ENCODE data around the gene MPIG6B. TPM values are rescaled to one million over a fixed set of nuclear protein-coding genes. Genes with fewer than 3 reads are reported as not detected.

Gene MPIG6B
- total RNA-seq (2022; extraction: Qiagen RNA extraction; ENCODE audit: low read depth) = not detected in 5 replicates

GRCh38 chr6:31723245-31723979, at the start of gene MPIG6B:
TSS of gene MPIG6B (plus strand) at chr6:31723373. CDS start at chr6:31723384, 11 bp downstream.

DNA sequence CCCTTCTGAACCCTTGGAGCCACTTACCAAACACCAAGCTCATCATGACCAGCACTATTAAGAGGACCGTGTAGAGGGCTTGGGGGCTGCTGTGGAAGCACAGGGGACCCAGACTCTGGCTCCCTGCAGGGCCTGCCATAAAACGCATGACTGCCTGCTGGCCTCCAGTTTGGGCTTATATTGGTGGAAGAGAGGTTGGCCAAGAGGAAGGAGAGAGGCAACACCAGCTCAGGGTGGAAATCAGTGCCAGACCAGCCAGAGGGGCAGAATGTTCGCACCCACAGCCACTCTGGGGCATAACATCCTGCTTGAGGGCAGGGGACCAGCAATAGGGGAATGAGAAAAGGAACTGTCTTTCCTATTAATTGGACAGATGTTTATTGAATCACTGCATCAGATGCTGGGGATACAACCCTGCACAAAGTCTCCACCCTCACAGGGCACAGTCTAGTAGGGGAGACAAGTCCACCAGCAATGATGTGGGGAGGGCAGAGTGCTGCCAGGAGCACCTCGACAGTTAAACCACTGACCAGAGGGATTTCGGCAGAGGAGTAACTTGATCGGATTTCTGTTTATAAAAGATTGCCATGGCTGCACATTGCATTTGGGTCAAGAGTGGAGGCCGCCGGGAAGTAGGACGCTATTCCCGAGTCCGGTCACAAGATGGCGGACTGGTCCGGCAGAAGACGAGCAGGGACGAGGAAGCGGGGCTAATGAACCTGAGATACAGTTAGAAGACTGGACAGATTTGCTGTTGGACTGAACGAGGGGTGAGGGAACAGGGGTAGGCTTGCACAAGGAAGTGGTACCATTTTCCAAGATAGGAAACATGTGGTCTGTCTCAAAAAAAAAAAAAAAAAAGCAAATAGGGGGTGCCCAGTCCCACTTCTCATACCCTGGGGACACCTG, 42.7 kb upstream of the MPIG6B start, which contains the start of gene LY6G5C:
LY6G5C (minus strand) TSS at position 842 of the 909 bp plus-strand sequence; CDS start at position 148, 694 bp downstream.

GRCh38 chr6:31702819-31703716, 20.1 kb upstream of the MPIG6B start, which contains the start of gene ABHD16A:
TSS of gene ABHD16A (minus strand) at chr6:31703324. CDS start at chr6:31703281, 43 bp downstream.

GRCh38 chr6:31706599-31706998, 16.6 kb upstream of the MPIG6B start, which contains the start of gene LY6G6F:
TSS of gene LY6G6F (plus strand) at chr6:31706866. CDS start at chr6:31706907, 41 bp downstream.

GRCh38 chr6:31715022-31715958, 7.9 kb upstream of the MPIG6B start, which contains the start of gene LY6G6D:
TSS of gene LY6G6D (plus strand) at chr6:31715348. CDS start at chr6:31715356, 8 bp downstream.

GRCh38 chr6:31721351-31722020, 1.7 kb upstream of the MPIG6B start, which contains the start of gene LY6G6C:
TSS of gene LY6G6C (minus strand) at chr6:31721746. CDS start at chr6:31721679, 67 bp downstream.

DNA sequence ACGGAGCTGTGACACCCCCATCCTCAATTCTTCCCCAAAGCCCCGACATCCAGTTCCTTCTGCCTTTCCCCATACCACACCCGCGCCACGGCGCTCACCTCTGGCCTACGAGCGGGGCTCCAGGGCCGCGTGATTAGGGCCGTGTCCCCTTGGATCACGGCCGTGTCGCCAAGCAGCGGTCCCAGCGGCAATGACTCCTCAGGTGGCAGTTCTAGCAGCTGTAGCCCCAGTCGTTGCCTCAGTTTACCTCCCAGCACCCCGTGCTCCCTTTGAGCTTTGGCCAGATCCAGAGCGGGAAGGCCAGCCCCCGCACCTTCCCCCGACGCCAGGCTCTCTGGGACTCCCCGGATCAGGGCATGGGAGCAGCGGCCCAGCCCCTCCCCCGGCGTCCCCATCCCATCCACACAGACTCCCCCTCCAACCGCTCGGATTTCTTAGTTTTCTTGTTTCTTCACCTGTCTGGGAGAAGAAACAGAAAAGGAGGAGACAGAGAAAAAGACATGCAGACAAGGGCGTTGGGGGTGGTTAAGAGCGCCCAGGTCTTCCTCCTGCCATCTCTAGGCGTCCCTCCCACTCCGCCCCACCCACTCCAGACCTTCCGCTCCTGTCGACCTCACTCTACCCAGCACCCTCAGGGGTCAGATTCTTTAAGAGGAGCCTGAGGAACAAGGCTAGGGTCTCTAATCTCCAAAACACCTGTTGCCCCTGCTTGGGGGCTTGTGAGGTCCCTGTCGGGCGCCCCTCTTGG, 5.8 kb downstream of the MPIG6B start, which contains the start of gene DDAH2:
DDAH2 (minus strand) TSS at position 533 of the 748 bp plus-strand sequence; CDS start at position 395, 138 bp downstream.

GRCh38 chr6:31736021-31736767, 13.0 kb downstream of the MPIG6B start, which contains the start of gene CLIC1:
TSS of gene CLIC1 (minus strand) at chr6:31736530. CDS start at chr6:31736300, 230 bp downstream.

DNA sequence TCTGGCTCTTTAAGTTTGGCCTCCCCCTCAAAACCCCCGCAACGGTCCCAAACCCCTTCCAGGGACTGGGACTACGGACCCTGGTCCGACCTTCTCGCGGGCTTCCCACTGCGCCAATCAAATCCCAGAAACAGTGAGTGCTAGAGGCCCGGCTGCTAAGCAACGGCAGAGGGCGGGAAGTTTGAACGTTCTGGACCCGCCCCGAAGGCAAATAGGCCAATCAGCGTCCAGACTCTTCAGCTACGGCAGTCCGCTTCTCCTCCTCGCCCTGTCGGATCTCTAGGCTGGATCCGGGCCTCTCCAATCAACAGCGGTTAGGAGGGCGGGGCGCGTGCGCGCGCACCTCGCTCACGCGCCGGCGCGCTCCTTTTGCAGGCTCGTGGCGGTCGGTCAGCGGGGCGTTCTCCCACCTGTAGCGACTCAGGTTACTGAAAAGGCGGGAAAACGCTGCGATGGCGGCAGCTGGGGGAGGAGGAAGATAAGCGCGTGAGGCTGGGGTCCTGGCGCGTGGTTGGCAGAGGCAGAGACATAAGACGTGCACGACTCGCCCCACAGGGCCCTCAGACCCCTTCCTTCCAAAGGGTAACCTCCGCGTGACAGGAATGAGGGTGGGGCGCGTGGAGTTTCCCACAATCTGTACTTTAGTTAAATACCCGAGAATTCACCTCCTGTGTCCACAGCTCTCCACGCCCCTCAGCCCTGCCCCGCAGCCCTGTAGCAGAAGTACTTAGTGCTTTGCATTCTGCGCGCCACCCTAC, 16.6 kb downstream of the MPIG6B start, which contains the start of gene MSH5:
MSH5 (plus strand) TSS at position 367 of the 758 bp plus-strand sequence. CDS start 462 bp downstream, outside the sequence.

DNA sequence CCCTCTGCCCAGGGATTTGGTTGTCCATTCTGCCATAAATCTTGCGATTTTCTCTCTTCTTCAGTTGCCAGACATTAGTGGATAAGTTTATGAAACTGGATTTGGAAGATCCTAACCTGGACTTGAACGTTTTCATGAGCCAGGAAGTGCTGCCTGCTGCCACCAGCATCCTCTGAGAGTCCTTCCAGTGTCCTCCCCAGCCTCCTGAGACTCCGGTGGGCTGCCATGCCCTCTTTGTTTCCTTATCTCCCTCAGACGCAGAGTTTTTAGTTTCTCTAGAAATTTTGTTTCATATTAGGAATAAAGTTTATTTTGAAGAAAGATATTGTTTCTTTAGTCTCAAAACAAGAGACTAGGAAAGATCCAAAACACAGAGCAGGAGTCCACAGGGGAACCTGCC, 39.2 kb downstream of the MPIG6B start, which contains the start of gene SAPCD1:
SAPCD1 (plus strand) TSS at position 301 of the 400 bp plus-strand sequence. CDS start 399 bp downstream, outside the sequence.

Other genes starting within 250 kb of the MPIG6B start
- gene MICB, start 225.2 kb upstream of the MPIG6B start, total RNA-seq (2022; extraction: Qiagen RNA extraction; ENCODE audit: low read depth) = 7.6 to 9.0 TPM (median 8.6 TPM) in 5 replicates
- gene MCCD1, start 194.4 kb upstream of the MPIG6B start, total RNA-seq (2022; extraction: Qiagen RNA extraction; ENCODE audit: low read depth) = not detected in 5 replicates
- gene DDX39B, start 181.4 kb upstream of the MPIG6B start, total RNA-seq (2022; extraction: Qiagen RNA extraction; ENCODE audit: low read depth) = 352 to 407 TPM (median 386 TPM) in 5 replicates
- gene ATP6V1G2, start 176.8 kb upstream of the MPIG6B start, total RNA-seq (2022; extraction: Qiagen RNA extraction; ENCODE audit: low read depth) = 0.40 to 0.77 TPM (median 0.64 TPM) in 5 replicates
- 9.6 to 12.9 TPM (median 11.4 TPM) in 5 replicates for gene NFKBIL1, start 175.8 kb upstream of the MPIG6B start, total RNA-seq (2022; extraction: Qiagen RNA extraction; ENCODE audit: low read depth)
- 0.11 to 0.12 TPM in 2 of 5 replicates, not detected in the others for gene LTA, start 151.1 kb upstream of the MPIG6B start, total RNA-seq (2022; extraction: Qiagen RNA extraction; ENCODE audit: low read depth)
- gene TNF, start 147.8 kb upstream of the MPIG6B start, total RNA-seq (2022; extraction: Qiagen RNA extraction; ENCODE audit: low read depth) = 0.10 to 0.22 TPM (median 0.11 TPM) in 3 of 5 replicates, not detected in the others
- gene LTB, start 140.9 kb upstream of the MPIG6B start, total RNA-seq (2022; extraction: Qiagen RNA extraction; ENCODE audit: low read depth) = 0.29 to 0.50 TPM (median 0.49 TPM) in 5 replicates
- gene LST1, start 137.1 kb upstream of the MPIG6B start, total RNA-seq (2022; extraction: Qiagen RNA extraction; ENCODE audit: low read depth) = 0.20 to 0.26 TPM in 2 of 5 replicates, not detected in the others
- not detected in 5 replicates for gene NCR3, start 130.4 kb upstream of the MPIG6B start, total RNA-seq (2022; extraction: Qiagen RNA extraction; ENCODE audit: low read depth)
- gene AIF1, start 108.1 kb upstream of the MPIG6B start, total RNA-seq (2022; extraction: Qiagen RNA extraction; ENCODE audit: low read depth) = not detected in 5 replicates
- 68.9 to 101 TPM (median 86.8 TPM) in 5 replicates for gene PRRC2A, start 102.7 kb upstream of the MPIG6B start, total RNA-seq (2022; extraction: Qiagen RNA extraction; ENCODE audit: low read depth)
- gene BAG6, start 70.7 kb upstream of the MPIG6B start, total RNA-seq (2022; extraction: Qiagen RNA extraction; ENCODE audit: low read depth) = 119 to 155 TPM (median 144 TPM) in 5 replicates
- gene APOM, start 67.5 kb upstream of the MPIG6B start, total RNA-seq (2022; extraction: Qiagen RNA extraction; ENCODE audit: low read depth) = 2.8 to 3.8 TPM (median 3.2 TPM) in 5 replicates
- 10.9 to 13.1 TPM (median 12.1 TPM) in 5 replicates for gene C6orf47, start 62.6 kb upstream of the MPIG6B start, total RNA-seq (2022; extraction: Qiagen RNA extraction; ENCODE audit: low read depth)
- gene GPANK1, start 58.4 kb upstream of the MPIG6B start, total RNA-seq (2022; extraction: Qiagen RNA extraction; ENCODE audit: low read depth) = 10.7 to 15.4 TPM (median 12.2 TPM) in 5 replicates
- 165 to 176 TPM (median 167 TPM) in 5 replicates for gene CSNK2B, start 57.3 kb upstream of the MPIG6B start, total RNA-seq (2022; extraction: Qiagen RNA extraction; ENCODE audit: low read depth)
- 3.6 to 5.8 TPM (median 5.1 TPM) in 5 replicates for gene LY6G5B, start 53.4 kb upstream of the MPIG6B start, total RNA-seq (2022; extraction: Qiagen RNA extraction; ENCODE audit: low read depth)
- 0.95 to 2.0 TPM (median 1.3 TPM) in 5 replicates for gene LY6G5C, start 42.3 kb upstream of the MPIG6B start, total RNA-seq (2022; extraction: Qiagen RNA extraction; ENCODE audit: low read depth)
- 16.1 to 20.1 TPM (median 17.9 TPM) in 5 replicates for gene ABHD16A, start 20.0 kb upstream of the MPIG6B start, total RNA-seq (2022; extraction: Qiagen RNA extraction; ENCODE audit: low read depth)
- not detected in 5 replicates for gene LY6G6F, start 16.5 kb upstream of the MPIG6B start, total RNA-seq (2022; extraction: Qiagen RNA extraction; ENCODE audit: low read depth)
- gene LY6G6D, start 8.0 kb upstream of the MPIG6B start, total RNA-seq (2022; extraction: Qiagen RNA extraction; ENCODE audit: low read depth) = not detected in 5 replicates
- 0.12 to 0.20 TPM in 2 of 5 replicates, not detected in the others for gene LY6G6C, start 1.6 kb upstream of the MPIG6B start, total RNA-seq (2022; extraction: Qiagen RNA extraction; ENCODE audit: low read depth)
- 27.0 to 30.0 TPM (median 27.6 TPM) in 5 replicates for gene DDAH2, start 5.9 kb downstream of the MPIG6B start, total RNA-seq (2022; extraction: Qiagen RNA extraction; ENCODE audit: low read depth)
- gene CLIC1, start 13.2 kb downstream of the MPIG6B start, total RNA-seq (2022; extraction: Qiagen RNA extraction; ENCODE audit: low read depth) = 490 to 521 TPM (median 507 TPM) in 5 replicates
- gene MSH5, start 16.6 kb downstream of the MPIG6B start, total RNA-seq (2022; extraction: Qiagen RNA extraction; ENCODE audit: low read depth) = 10.7 to 16.8 TPM (median 15.8 TPM) in 5 replicates
- gene SAPCD1, start 39.3 kb downstream of the MPIG6B start, total RNA-seq (2022; extraction: Qiagen RNA extraction; ENCODE audit: low read depth) = 3.0 to 5.0 TPM (median 3.3 TPM) in 5 replicates
- 1.4 to 2.0 TPM (median 1.8 TPM) in 5 replicates for gene VWA7, start 54.0 kb downstream of the MPIG6B start, total RNA-seq (2022; extraction: Qiagen RNA extraction; ENCODE audit: low read depth)
- gene VARS1, start 72.4 kb downstream of the MPIG6B start, total RNA-seq (2022; extraction: Qiagen RNA extraction; ENCODE audit: low read depth) = 52.7 to 64.9 TPM (median 59.0 TPM) in 5 replicates
- 49.8 to 66.9 TPM (median 61.6 TPM) in 5 replicates for gene LSM2, start 83.6 kb downstream of the MPIG6B start, total RNA-seq (2022; extraction: Qiagen RNA extraction; ENCODE audit: low read depth)
- gene HSPA1L, start 91.9 kb downstream of the MPIG6B start, total RNA-seq (2022; extraction: Qiagen RNA extraction; ENCODE audit: low read depth) = 1.00 to 2.0 TPM (median 1.9 TPM) in 5 replicates
- 134 to 436 TPM (median 349 TPM) in 5 replicates for gene HSPA1A, start 92.2 kb downstream of the MPIG6B start, total RNA-seq (2022; extraction: Qiagen RNA extraction; ENCODE audit: low read depth)
- gene HSPA1B, start 104.4 kb downstream of the MPIG6B start, total RNA-seq (2022; extraction: Qiagen RNA extraction; ENCODE audit: low read depth) = 109 to 336 TPM (median 263 TPM) in 5 replicates
- 26.4 to 37.6 TPM (median 30.1 TPM) in 5 replicates for gene NEU1, start 139.4 kb downstream of the MPIG6B start, total RNA-seq (2022; extraction: Qiagen RNA extraction; ENCODE audit: low read depth)
- 0.05 to 0.36 TPM (median 0.15 TPM) in 3 of 5 replicates, not detected in the others for gene SLC44A4, start 155.6 kb downstream of the MPIG6B start, total RNA-seq (2022; extraction: Qiagen RNA extraction; ENCODE audit: low read depth)
- 21.2 to 34.6 TPM (median 30.7 TPM) in 5 replicates for gene EHMT2, start 174.3 kb downstream of the MPIG6B start, total RNA-seq (2022; extraction: Qiagen RNA extraction; ENCODE audit: low read depth)
- 3.5 to 5.5 TPM (median 4.8 TPM) in 5 replicates for gene ZBTB12, start 178.7 kb downstream of the MPIG6B start, total RNA-seq (2022; extraction: Qiagen RNA extraction; ENCODE audit: low read depth)
- 0.31 to 0.48 TPM (median 0.36 TPM) in 5 replicates for gene C2, start 204.3 kb downstream of the MPIG6B start, total RNA-seq (2022; extraction: Qiagen RNA extraction; ENCODE audit: low read depth)
- gene CFB, start 222.7 kb downstream of the MPIG6B start, total RNA-seq (2022; extraction: Qiagen RNA extraction; ENCODE audit: low read depth) = 1.7 to 3.4 TPM (median 2.1 TPM) in 5 replicates
- 74.0 to 87.1 TPM (median 79.5 TPM) in 5 replicates for gene NELFE, start 235.6 kb downstream of the MPIG6B start, total RNA-seq (2022; extraction: Qiagen RNA extraction; ENCODE audit: low read depth)
- gene SKIC2, start 235.8 kb downstream of the MPIG6B start, total RNA-seq (2022; extraction: Qiagen RNA extraction; ENCODE audit: low read depth) = 22.6 to 27.8 TPM (median 24.2 TPM) in 5 replicates
- gene DXO, start 248.8 kb downstream of the MPIG6B start, total RNA-seq (2022; extraction: Qiagen RNA extraction; ENCODE audit: low read depth) = 11.1 to 12.8 TPM (median 12.1 TPM) in 5 replicates

Measured in A549 treated with DMSO at 1 μM for 4 hours (cell line).